SK-N-MC (cell line): ENCODE measurements around the gene TP53RK.

Experiments
- DNase-seq: peaks from one replicate; pipeline ENCODE4 v3.0.0-alpha.2; 2011; ENCODE audit warnings: low read depth, low spot score
- H3K27ac ChIP-seq: fragments of 200-600 bp; sonication (generic); 2 replicates; pipeline ENCODE4 v1.5.1; 2016; ENCODE audit warnings: mixed run types
- H3K36me3 ChIP-seq: fragments of 200-600 bp; sonication (generic); 2 replicates; pipeline ENCODE4 v1.6.1; 2017; ENCODE audit warnings: antibody characterized with exemption, low read length, mixed read lengths; ENCODE audit not compliant: insufficient read depth
- H3K4me3 ChIP-seq: fragments of 200-600 bp; sonication (generic); 2 replicates; pipeline ENCODE4 v1.5.1; 2016
- H3K9ac ChIP-seq: fragments of 200-600 bp; sonication (generic); 2 replicates; pipeline ENCODE4 v1.8.0; 2017; ENCODE audit warnings: mixed run types, mixed read lengths; ENCODE audit not compliant: insufficient read length
- H3K9me3 ChIP-seq: fragments of 200-600 bp; sonication (generic); 2 replicates; pipeline ENCODE4 v1.6.1; 2017; ENCODE audit warnings: low read depth, mild to moderate bottlenecking, antibody characterized with exemption, low read length, moderate library complexity, mixed read lengths
- EZH2 ChIP-seq: fragments of 200-600 bp; sonication (generic); IDR thresholded peaks from one replicate; pipeline ENCODE4 v1.6.1; 2017; ENCODE audit warnings: antibody characterized with exemption
- FOXP2 ChIP-seq: optimal IDR thresholded peaks from 2 replicates; pipeline ENCODE3; 2011; ENCODE audit warnings: mild to moderate bottlenecking, moderate library complexity; ENCODE audit not compliant: insufficient read depth; ENCODE audit errors: extremely low read length, control extremely low read depth
- POLR2AphosphoS5 ChIP-seq: IDR thresholded peaks from 2 replicates; pipeline ENCODE4 v1.6.1; 2012; ENCODE audit warnings: mild to moderate bottlenecking, low read depth, low read length, borderline replicate concordance

TP53RK gene

GRCh38 chr20:46665602-46666001 lies 23.6 kb downstream of the TP53RK start:
- Histone ChIP-seq H3K4me3 (no peak overlapping the region), H3K9ac (no peak overlapping the region), H3K9me3 (no peaks in the 10 kb centered on the region), H3K36me3 (no peaks in the 10 kb centered on the region), H3K27ac (no peak overlapping the region)
- TF ChIP-seq FOXP2 = no peak
- TF ChIP-seq EZH2 = no peak
- TF ChIP-seq POLR2AphosphoS5 = no peak
- no peak for DNase-seq

DNA sequence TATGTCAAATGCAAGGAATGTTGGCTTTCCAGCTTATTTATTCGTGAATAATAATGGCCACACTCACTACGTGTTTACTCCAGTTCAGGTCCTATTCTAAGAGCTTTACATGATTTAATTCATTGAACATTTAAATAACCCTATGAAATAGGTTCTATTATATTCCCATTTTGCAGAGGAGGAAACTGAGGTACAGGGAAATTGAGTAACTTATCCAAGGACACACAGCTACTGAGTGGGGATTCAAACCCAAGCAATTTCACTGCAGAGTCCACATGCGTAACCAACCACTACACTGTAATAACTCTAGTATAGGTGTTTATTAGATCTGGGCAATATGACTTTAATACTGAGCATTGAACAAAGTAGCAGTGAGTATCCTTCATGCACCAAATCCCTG lies 25.7 kb downstream of the TP53RK start:
- Histone ChIP-seq H3K9ac (no peak overlapping the region), H3K9me3 (no peaks in the 10 kb centered on the region), H3K4me3 (no peak overlapping the region), H3K36me3 (no peaks in the 10 kb centered on the region), H3K27ac (no peak overlapping the region)
- DNase-seq = no peak
- TF ChIP-seq FOXP2 (no peak), POLR2AphosphoS5 (no peak), EZH2 (no peak)

- no peak overlapping the region for H3K9ac ChIP-seq
- DNase-seq = no peak
- no peaks in the 10 kb centered on the region for H3K36me3 ChIP-seq
- no peaks in the 10 kb centered on the region for H3K9me3 ChIP-seq
- TF ChIP-seq POLR2AphosphoS5 (no peak), EZH2 (no peak), FOXP2 (no peak)
- no peak overlapping the region for H3K4me3 ChIP-seq
- H3K27ac ChIP-seq = no peak overlapping the region
Observed at GRCh38 chr20:46661659-46662058, 27.6 kb downstream of the TP53RK start.

DNA sequence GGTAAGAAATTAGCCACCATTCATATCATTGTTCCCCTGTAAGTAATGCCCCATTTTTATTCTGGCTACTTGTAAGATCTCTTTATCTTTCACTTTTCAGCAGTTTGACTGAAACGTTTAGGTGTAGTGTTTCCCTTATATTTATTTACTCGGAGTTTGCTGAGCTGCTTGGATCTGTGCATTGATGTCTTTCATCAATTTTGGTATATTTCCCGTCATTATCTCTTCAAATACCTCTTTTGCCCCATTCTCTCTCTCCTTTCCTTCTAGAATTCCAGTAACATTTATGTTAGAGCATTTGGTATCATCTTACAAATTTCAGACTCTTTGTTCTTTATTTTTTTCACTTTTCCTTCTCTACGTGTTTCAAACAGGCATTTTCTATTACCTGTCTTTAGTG lies 28.8 kb downstream of the TP53RK start:
- H3K4me3 ChIP-seq = no peak overlapping the region
- H3K27ac ChIP-seq = no peak overlapping the region
- no peak overlapping the region for H3K9ac ChIP-seq
- no peaks in the 10 kb centered on the region for H3K36me3 ChIP-seq
- no peak for DNase-seq
- no peak for TF ChIP-seq FOXP2
- TF ChIP-seq EZH2 = no peak
- TF ChIP-seq POLR2AphosphoS5 = no peak
- H3K9me3 ChIP-seq = no peaks in the 10 kb centered on the region

GRCh38 chr20:46657618-46658017 lies 31.6 kb downstream of the TP53RK start:
- H3K9ac ChIP-seq = no peak overlapping the region
- DNase-seq = no peak
- H3K4me3 ChIP-seq = no peak overlapping the region
- no peaks in the 10 kb centered on the region for H3K36me3 ChIP-seq
- no peaks in the 10 kb centered on the region for H3K9me3 ChIP-seq
- TF ChIP-seq FOXP2 (no peak), EZH2 (no peak), POLR2AphosphoS5 (no peak)
- H3K27ac ChIP-seq = no peak overlapping the region

DNA sequence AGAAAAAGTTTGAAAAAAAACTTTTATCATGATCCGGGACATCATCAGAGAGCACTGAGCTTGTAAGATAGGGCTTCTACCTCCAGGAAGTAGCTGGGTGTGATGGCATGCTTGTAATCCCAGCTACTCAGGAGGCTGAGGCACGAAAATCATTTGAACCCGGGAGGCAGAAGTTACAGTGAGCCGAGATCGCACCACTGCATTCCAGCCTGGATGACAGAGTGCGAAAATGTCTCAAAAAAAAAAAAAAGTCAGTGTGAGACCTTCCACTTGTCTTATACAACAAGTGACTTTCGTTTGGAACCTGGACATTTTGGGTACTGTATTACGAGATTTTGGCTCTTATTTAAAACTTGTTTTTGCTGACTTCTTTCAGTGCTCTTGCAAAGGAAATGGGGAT lies 32.1 kb downstream of the TP53RK start:
- Histone ChIP-seq H3K9ac (no peak overlapping the region), H3K36me3 (no peaks in the 10 kb centered on the region), H3K9me3 (no peaks in the 10 kb centered on the region), H3K4me3 (no peak overlapping the region), H3K27ac (no peak overlapping the region)
- TF ChIP-seq POLR2AphosphoS5 = no peak
- no peak for TF ChIP-seq EZH2
- TF ChIP-seq FOXP2 = no peak
- DNase-seq = no peak

DNA sequence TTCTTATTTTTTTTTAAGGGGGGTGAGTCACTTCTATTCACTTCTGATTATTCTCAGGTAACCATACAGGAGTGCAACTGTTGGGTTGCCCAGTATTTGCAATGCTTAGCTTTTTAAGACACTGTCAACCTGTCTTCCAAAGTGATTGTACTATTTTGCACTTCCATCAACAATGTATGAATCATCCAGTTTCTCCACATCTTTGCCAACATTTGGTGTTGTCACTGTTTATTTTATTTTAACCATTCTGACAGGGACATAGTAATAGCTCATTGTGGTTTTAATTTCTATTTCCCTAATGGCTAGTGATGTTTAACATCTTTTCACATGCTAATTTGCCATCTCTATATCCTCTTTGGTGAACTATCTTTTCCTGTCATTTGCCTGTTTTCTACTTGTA lies 36.5 kb downstream of the TP53RK start:
- TF ChIP-seq POLR2AphosphoS5 = no peak
- TF ChIP-seq EZH2 = no peak
- no peak for TF ChIP-seq FOXP2
- Histone ChIP-seq H3K9ac (no peak overlapping the region), H3K36me3 (no peaks in the 10 kb centered on the region), H3K4me3 (no peak overlapping the region), H3K9me3 (no peaks in the 10 kb centered on the region), H3K27ac (no peak overlapping the region)
- DNase-seq = no peak

DNA sequence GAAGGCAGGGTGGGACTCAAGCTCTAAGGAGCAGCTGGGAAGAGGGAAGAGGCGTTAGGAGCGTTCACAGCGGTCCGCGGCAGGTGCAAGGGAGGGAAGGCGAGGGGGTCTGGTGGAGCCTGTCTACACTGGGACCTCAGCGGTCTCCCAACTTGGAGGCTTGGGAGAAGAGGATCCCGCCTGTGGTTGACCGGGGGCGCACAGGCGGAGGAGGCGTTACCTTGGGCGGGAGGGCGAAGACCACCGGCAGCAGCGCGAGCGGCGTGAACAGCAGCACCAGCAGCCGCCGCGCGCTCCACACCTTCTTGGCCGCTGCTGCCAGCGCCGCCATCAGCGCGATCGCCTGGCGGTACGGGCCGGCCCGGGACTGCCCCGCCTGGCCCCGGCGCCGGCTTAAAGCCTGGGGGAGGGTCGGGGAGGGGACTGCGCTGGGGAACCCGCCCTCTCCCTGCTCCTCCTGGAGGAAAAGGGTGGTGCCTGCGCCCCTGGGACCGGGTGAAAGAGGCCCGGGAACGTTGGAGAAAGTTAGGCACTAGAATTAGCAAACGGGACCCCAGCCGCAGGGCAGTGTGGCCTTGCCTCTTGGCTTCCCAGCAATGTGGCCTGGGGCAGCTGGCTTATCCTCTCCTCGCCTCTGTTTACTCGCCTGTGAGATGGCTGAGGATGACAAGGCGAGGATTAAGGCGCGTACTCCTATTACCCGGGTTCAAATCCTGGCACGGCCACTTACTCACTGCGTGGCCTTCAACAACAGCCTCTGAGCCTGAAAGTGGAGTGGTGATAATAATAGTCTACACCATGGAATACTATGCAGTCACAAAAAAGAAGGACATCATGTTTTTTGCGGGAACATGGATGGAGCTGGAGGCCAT lies 37.9 kb downstream of the TP53RK start, which contains the start of gene SLC13A3:
TSS of gene SLC13A3 (minus strand) at position 369 of the 872 bp plus-strand sequence. CDS start at position 331, 38 bp downstream.
- no peak within 1 kb of the TSS for H3K4me3 ChIP-seq
- H3K36me3 ChIP-seq = no peaks in the 10 kb centered on the region
- no peak within 1 kb of the TSS for H3K9ac ChIP-seq
- H3K9me3 ChIP-seq = no peaks in the 10 kb centered on the region
- DNase-seq = no peak
- TF ChIP-seq FOXP2 = no peak
- no peak for TF ChIP-seq POLR2AphosphoS5
- TF ChIP-seq EZH2 = no peak
- H3K27ac ChIP-seq = no peak within 1 kb of the TSS
